Measurements from ENCODE around the gene TMPRSS2. TPM values are rescaled to one million over a fixed set of nuclear protein-coding genes. Genes with fewer than 3 reads are reported as not detected.

The TMPRSS2 gene
- total RNA-seq, 4 donors from 2014 or later: not detected

GRCh38 chr21:41506005-41506594, 1.9 kb downstream of the TMPRSS2 start:
- Histone ChIP-seq H3K9me3 (no peaks in the 10 kb centered on the region), H3K4me1 (peaks cover 0 to 20% (median 2%) of the 10 kb centered on the region in 4 donors), H3K27me3 (peaks cover 0 to 48% of the 10 kb centered on the region in 2 donors), H3K27ac (peak overlapping the region in 1 of 4 donors; percentile 34), H3K4me3 (peak overlapping the region in 1 of 4 donors; percentile 33), H3K36me3 (no peaks in the 10 kb centered on the region)
- no peak for DNase-seq (ENCODE audit: low spot score in 2 of 2)
- 79 to 82% methylated on average over 5 to 7 of the region's 7 CpGs for WGBS, 2 donors
- no peak for TF ChIP-seq POLR2A (IDR thresholded peaks at IDR 0.05)

GRCh38 chr21:41504030-41504429, 3.9 kb downstream of the TMPRSS2 start:
- TF ChIP-seq CTCF (IDR thresholded peaks at IDR 0.05): no peak
- TF ChIP-seq POLR2A (IDR thresholded peaks at IDR 0.05): no peak
- TF ChIP-seq EP300 (IDR thresholded peaks at IDR 0.05): no peak
- H3K27ac ChIP-seq: no peak overlapping the region
- DNase-seq (ENCODE audit: low spot score in 2 of 2): no peak
- no peak overlapping the region for H3K4me3 ChIP-seq
- H3K36me3 ChIP-seq: no peaks in the 10 kb centered on the region
- 55 to 59% methylated on average over 5 of the region's 5 CpGs for WGBS, 2 donors
- peaks cover 0 to 20% (median 2%) of the 10 kb centered on the region in 4 donors for H3K4me1 ChIP-seq
- no peaks in the 10 kb centered on the region for H3K9me3 ChIP-seq
- peaks cover 0 to 43% of the 10 kb centered on the region in 2 donors for H3K27me3 ChIP-seq

GRCh38 chr21:41503331-41503730, 4.6 kb downstream of the TMPRSS2 start:
- Histone ChIP-seq H3K4me1 (peaks cover 0 to 17% (median 2%) of the 10 kb centered on the region in 4 donors), H3K4me3 (no peak overlapping the region), H3K27ac (no peak overlapping the region), H3K9me3 (no peaks in the 10 kb centered on the region), H3K36me3 (no peaks in the 10 kb centered on the region), H3K27me3 (peaks cover 0 to 36% of the 10 kb centered on the region in 2 donors)
- DNase-seq (ENCODE audit: low spot score in 2 of 2): no peak
- TF ChIP-seq CTCF (IDR thresholded peaks at IDR 0.05) (no peak), EP300 (IDR thresholded peaks at IDR 0.05) (no peak), POLR2A (IDR thresholded peaks at IDR 0.05) (no peak)
- WGBS, 2 donors: 90 to 95% methylated on average over 4 of the region's 4 CpGs

GRCh38 chr21:41501919-41502318, 6.0 kb downstream of the TMPRSS2 start:
- Histone ChIP-seq H3K36me3 (no peaks in the 10 kb centered on the region), H3K9me3 (no peaks in the 10 kb centered on the region), H3K4me1 (peaks cover 0 to 3% (median 0%) of the 10 kb centered on the region in 4 donors), H3K27me3 (peaks cover 0 to 22% of the 10 kb centered on the region in 2 donors), H3K4me3 (no peak overlapping the region), H3K27ac (no peak overlapping the region)
- DNase-seq (ENCODE audit: low spot score in 2 of 2): no peak
- TF ChIP-seq CTCF (IDR thresholded peaks at IDR 0.05) (no peak), EP300 (IDR thresholded peaks at IDR 0.05) (no peak), POLR2A (IDR thresholded peaks at IDR 0.05) (no peak)
- 82 to 84% methylated on average over 7 of the region's 7 CpGs for WGBS, 2 donors

- no peak for DNase-seq (ENCODE audit: low spot score in 2 of 2)
- 66 to 71% methylated on average over 9 of the region's 9 CpGs for WGBS, 2 donors
- Histone ChIP-seq H3K36me3 (no peaks in the 10 kb centered on the region), H3K9me3 (no peaks in the 10 kb centered on the region), H3K27ac (no peak overlapping the region), H3K4me3 (no peak overlapping the region), H3K27me3 (peaks cover 0 to 13% of the 10 kb centered on the region in 2 donors), H3K4me1 (no peaks in the 10 kb centered on the region)
- TF ChIP-seq POLR2A (IDR thresholded peaks at IDR 0.05): no peak
- TF ChIP-seq EP300 (IDR thresholded peaks at IDR 0.05): no peak
- no peak for TF ChIP-seq CTCF (IDR thresholded peaks at IDR 0.05)
Observed at GRCh38 chr21:41500931-41501381, 7.0 kb downstream of the TMPRSS2 start.
